ENCODE results near the gene CDH4. TPM values are rescaled to one million over a fixed set of nuclear protein-coding genes. Genes with fewer than 3 reads are reported as not detected.

The CDH4 gene
- total and polyA plus RNA-seq, 9 donors: 0.12 to 4.4 (median 0.36) TPM

GRCh38 chr20:61605862-61606557 lies 353.9 kb downstream of the CDH4 start:
- Histone ChIP-seq H3K4me1 (ENCODE audit: insufficient read depth) (no peaks in the 10 kb centered on the region), H3K36me3 (no peaks in the 10 kb centered on the region), H3K4me3 (no peak overlapping the region), H3K9me3 (no peaks in the 10 kb centered on the region), H3K27ac (no peak overlapping the region), H3K27me3 (no peaks in the 10 kb centered on the region)
- intact Hi-C loops (cut with DNase I): no loop called here
- 80 to 81% (median 80%) methylated on average over 12 of the region's 12 CpGs for WGBS, 3 donors
- no peak for DNase-seq
- TF ChIP-seq EP300 (IDR thresholded peaks at IDR 0.05) (no peak), CTCF (IDR thresholded peaks at IDR 0.05) (no peak), POLR2A (IDR thresholded peaks at IDR 0.05) (no peak)

- Histone ChIP-seq H3K4me1 (ENCODE audit: insufficient read depth) (no peaks in the 10 kb centered on the region), H3K27me3 (no peaks in the 10 kb centered on the region), H3K27ac (no peak overlapping the region), H3K9me3 (peaks cover 0 to 4% of the 10 kb centered on the region in 2 donors), H3K36me3 (no peaks in the 10 kb centered on the region), H3K4me3 (no peak overlapping the region)
- TF ChIP-seq EP300 (IDR thresholded peaks at IDR 0.05) (no peak), CTCF (IDR thresholded peaks at IDR 0.05) (no peak), POLR2A (IDR thresholded peaks at IDR 0.05) (no peak)
- WGBS, 3 donors: 49 to 58% (median 52%) methylated on average over 21 of the region's 21 CpGs
- intact Hi-C loops (cut with DNase I): no loop called here
- no peak for DNase-seq
Measured at GRCh38 chr20:61608275-61609085, 356.4 kb downstream of the CDH4 start.

GRCh38 chr20:61609461-61609860 lies 357.4 kb downstream of the CDH4 start:
- DNase-seq: no peak
- intact Hi-C loops (cut with DNase I): no loop called here
- Histone ChIP-seq H3K27ac (no peak overlapping the region), H3K36me3 (no peaks in the 10 kb centered on the region), H3K4me1 (ENCODE audit: insufficient read depth) (no peaks in the 10 kb centered on the region), H3K9me3 (peaks cover 0 to 4% of the 10 kb centered on the region in 2 donors), H3K27me3 (no peaks in the 10 kb centered on the region), H3K4me3 (no peak overlapping the region)
- 55 to 69% (median 61%) methylated on average over 9 of the region's 9 CpGs for WGBS, 3 donors
- TF ChIP-seq POLR2A (IDR thresholded peaks at IDR 0.05) (no peak), EP300 (IDR thresholded peaks at IDR 0.05) (no peak), CTCF (IDR thresholded peaks at IDR 0.05) (no peak)

GRCh38 chr20:61611401-61612180 lies 359.5 kb downstream of the CDH4 start:
- 64 to 68% (median 64%) methylated on average over 13 of the region's 13 CpGs for WGBS, 3 donors
- H3K9me3 ChIP-seq: peaks cover 0 to 4% of the 10 kb centered on the region in 2 donors
- H3K4me3 ChIP-seq: no peak overlapping the region
- no peak overlapping the region for H3K27ac ChIP-seq
- no peak for DNase-seq
- H3K4me1 ChIP-seq (ENCODE audit: insufficient read depth): no peaks in the 10 kb centered on the region
- no peak for TF ChIP-seq POLR2A (IDR thresholded peaks at IDR 0.05)
- TF ChIP-seq CTCF (IDR thresholded peaks at IDR 0.05): no peak
- TF ChIP-seq EP300 (IDR thresholded peaks at IDR 0.05): no peak
- intact Hi-C loops (cut with DNase I): no loop called here
- H3K27me3 ChIP-seq: no peaks in the 10 kb centered on the region
- no peaks in the 10 kb centered on the region for H3K36me3 ChIP-seq

Data from ovary (tissue), 9 donors.